Measurements from ENCODE around the gene MRPL20. TPM values are rescaled to one million over a fixed set of nuclear protein-coding genes. Genes with fewer than 3 reads are reported as not detected.

Gene MRPL20
- total RNA-seq, 1 experiment from 2014 or later = 90.8 TPM

- H2AFZ ChIP-seq = peak overlapping the region; percentile 66; the same call in 1 of the 2 replicates
- no peaks in the 10 kb centered on the region for H3K9me3 ChIP-seq (ENCODE audit: insufficient read depth, low read depth)
- H4K20me1 ChIP-seq (ENCODE audit: insufficient read depth) = no peaks in the 10 kb centered on the region
- H3K4me1 ChIP-seq (replicated peaks; ENCODE audit: insufficient read depth) = peaks cover 64% of the 10 kb centered on the region
- H3K79me2 ChIP-seq (ENCODE audit: low read depth) = peaks cover 5% of the 10 kb centered on the region; the same call in 1 of the 2 replicates
- peak; percentile 74 to 91 for DNase-seq
- H3K4me3 ChIP-seq = peak overlapping the region; percentile 52
- no peaks in the 10 kb centered on the region for H3K9me2 ChIP-seq (ENCODE audit: insufficient read depth)
- intact Hi-C loops (cut with micrococcal nuclease; ENCODE audit: unreplicated experiment) = loop anchor here (1.0 to 10.0 kb wide), 4 partner anchors 10 to 87 kb away; partner anchors contain the start of genes DVL1 and MRPL20
- peak overlapping the region; percentile 85 for H3K4me2 ChIP-seq
- peak overlapping the region; percentile 51 for H3K27ac ChIP-seq
- H3F3A ChIP-seq (ENCODE audit: insufficient read depth, low read depth) = peaks cover 33% of the 10 kb centered on the region; the same call in 1 of the 2 replicates
- no TSS peak for BruUV-seq (replicated peaks)
- H3K36me3 ChIP-seq (ENCODE audit: low read depth) = no peaks in the 10 kb centered on the region
- ChIA-PET CTCF (interaction anchor here (0.8 kb wide), 1 partner anchor 33 kb away, joined by 3 read pairs; the partner anchor contains the start of gene CCNL2), POLR2A (ENCODE audit: unreplicated experiment) (interaction anchor here (0.6 to 0.9 kb wide), 4 partner anchors 11 to 434 kb away, joined by 3 to 7 read pairs (median 4); partner anchors contain the start of gene CCNL2)
- TF ChIP-seq CTCF (conservative IDR thresholded peaks at IDR 0.05) (no peak), EZH2 (IDR thresholded peaks at IDR 0.05; ENCODE audit: low read depth) (no peak)
- no peaks in the 10 kb centered on the region for H3K27me3 ChIP-seq (ENCODE audit: insufficient read depth, low read depth)
Measured at GRCh38 chr1:1431845-1432273, 24.8 kb upstream of the MRPL20 start.

- TF ChIP-seq CTCF (conservative IDR thresholded peaks at IDR 0.05) (no peak), EZH2 (IDR thresholded peaks at IDR 0.05; ENCODE audit: low read depth) (no peak)
- peak overlapping the region; percentile 52 for H3K4me3 ChIP-seq
- H2AFZ ChIP-seq = peak overlapping the region; percentile 66
- no peaks in the 10 kb centered on the region for H3K36me3 ChIP-seq (ENCODE audit: low read depth)
- intact Hi-C loops (cut with micrococcal nuclease; ENCODE audit: unreplicated experiment) = loop anchor here (10.0 kb wide), 1 partner anchor 86 kb away; the partner anchor contains the start of gene DVL1
- H3K9me2 ChIP-seq (ENCODE audit: insufficient read depth) = no peaks in the 10 kb centered on the region
- ChIA-PET CTCF (interaction anchor here (0.6 to 0.8 kb wide), 2 partner anchors 32 to 93 kb away, joined by 3 to 5 read pairs; partner anchors contain the start of gene CCNL2), POLR2A (ENCODE audit: unreplicated experiment) (interaction anchor here (0.5 to 1.0 kb wide), 8 partner anchors 13 to 1155 kb away, joined by 3 to 9 read pairs (median 5); partner anchors contain the start of gene CCNL2)
- no peaks in the 10 kb centered on the region for H3K9me3 ChIP-seq (ENCODE audit: insufficient read depth, low read depth)
- peaks cover 59% of the 10 kb centered on the region for H3K4me1 ChIP-seq (replicated peaks; ENCODE audit: insufficient read depth)
- peak overlapping the region; percentile 51 for H3K27ac ChIP-seq
- H3K4me2 ChIP-seq = peak overlapping the region; percentile 85
- no peaks in the 10 kb centered on the region for H3K27me3 ChIP-seq (ENCODE audit: insufficient read depth, low read depth)
- no TSS peak for BruUV-seq (replicated peaks)
- H3K79me2 ChIP-seq (ENCODE audit: low read depth) = peaks cover 3% of the 10 kb centered on the region; the same call in 1 of the 2 replicates
- DNase-seq = no peak
- H3F3A ChIP-seq (ENCODE audit: insufficient read depth, low read depth) = peaks cover 33% of the 10 kb centered on the region; the same call in 1 of the 2 replicates
- H4K20me1 ChIP-seq (ENCODE audit: insufficient read depth) = no peaks in the 10 kb centered on the region
Measured at GRCh38 chr1:1430992-1431844, 24.1 kb upstream of the MRPL20 start.

Data from PC-9 (cell line).